ENCODE measurements around the gene FAM180B.

GRCh38 chr11:47583844-47584243 is 2.6 kb upstream of the FAM180B start:
- TF ChIP-seq POLR2A (IDR thresholded peaks at IDR 0.05; ENCODE audit: low read length) (no peak), GATA1 (IDR thresholded peaks at IDR 0.05; ENCODE audit: low read depth, low read length) (no peak)

Measured in erythroblast (primary cell).